Measurements from ENCODE around the gene ANK2. TPM values are rescaled to one million over a fixed set of nuclear protein-coding genes. Genes with fewer than 3 reads are reported as not detected.

Gene ANK2
- total and polyA plus RNA-seq, 2 of the 13 experiments (the other 11 are each of a cell fraction or from before 2014, with no cell fraction given), result 2.7 to 15.1 TPM

DNA sequence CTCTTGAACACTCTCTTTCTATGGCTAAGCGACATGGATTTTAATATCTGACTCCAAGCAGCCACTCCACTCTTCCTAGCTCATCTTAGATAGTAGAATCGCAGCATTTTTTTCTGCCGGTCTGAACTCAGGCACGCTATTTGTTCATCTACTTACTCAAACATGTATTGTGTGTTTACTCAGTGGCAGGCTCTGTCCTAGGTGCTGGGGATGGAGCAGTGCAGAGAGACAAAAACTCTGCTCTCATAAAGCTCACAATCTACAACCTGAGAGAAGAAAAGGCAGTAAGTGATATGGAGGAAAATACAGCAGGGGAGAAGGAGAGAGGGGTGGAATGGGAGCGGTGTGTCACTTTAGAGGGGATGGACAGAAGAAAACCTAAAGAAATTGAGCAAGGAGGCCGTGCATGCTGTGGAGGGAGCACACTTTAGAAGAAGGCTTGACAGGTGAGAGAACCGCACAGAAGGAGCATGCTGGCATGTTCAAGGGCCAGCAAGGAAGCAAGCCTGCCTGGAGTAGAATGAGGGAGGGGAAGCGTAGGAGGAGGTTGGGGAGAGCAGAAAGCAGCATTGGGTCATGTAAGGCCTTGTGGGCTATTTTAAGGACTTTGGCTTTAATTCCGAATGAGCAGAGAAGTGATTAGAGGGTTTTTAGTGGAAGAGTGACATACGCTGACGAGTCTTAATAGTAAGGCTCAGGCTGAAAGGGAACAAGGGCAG is 132.0 kb downstream of the ANK2 start (continued):
- TF ChIP-seq, protein P1, sequence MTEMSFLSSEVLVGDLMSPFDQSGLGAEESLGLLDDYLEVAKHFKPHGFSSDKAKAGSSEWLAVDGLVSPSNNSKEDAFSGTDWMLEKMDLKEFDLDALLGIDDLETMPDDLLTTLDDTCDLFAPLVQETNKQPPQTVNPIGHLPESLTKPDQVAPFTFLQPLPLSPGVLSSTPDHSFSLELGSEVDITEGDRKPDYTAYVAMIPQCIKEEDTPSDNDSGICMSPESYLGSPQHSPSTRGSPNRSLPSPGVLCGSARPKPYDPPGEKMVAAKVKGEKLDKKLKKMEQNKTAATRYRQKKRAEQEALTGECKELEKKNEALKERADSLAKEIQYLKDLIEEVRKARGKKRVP (CRISPR knock-in tag; IDR thresholded peaks at IDR 0.05), result no peak
- TF ChIP-seq, protein P2, sequence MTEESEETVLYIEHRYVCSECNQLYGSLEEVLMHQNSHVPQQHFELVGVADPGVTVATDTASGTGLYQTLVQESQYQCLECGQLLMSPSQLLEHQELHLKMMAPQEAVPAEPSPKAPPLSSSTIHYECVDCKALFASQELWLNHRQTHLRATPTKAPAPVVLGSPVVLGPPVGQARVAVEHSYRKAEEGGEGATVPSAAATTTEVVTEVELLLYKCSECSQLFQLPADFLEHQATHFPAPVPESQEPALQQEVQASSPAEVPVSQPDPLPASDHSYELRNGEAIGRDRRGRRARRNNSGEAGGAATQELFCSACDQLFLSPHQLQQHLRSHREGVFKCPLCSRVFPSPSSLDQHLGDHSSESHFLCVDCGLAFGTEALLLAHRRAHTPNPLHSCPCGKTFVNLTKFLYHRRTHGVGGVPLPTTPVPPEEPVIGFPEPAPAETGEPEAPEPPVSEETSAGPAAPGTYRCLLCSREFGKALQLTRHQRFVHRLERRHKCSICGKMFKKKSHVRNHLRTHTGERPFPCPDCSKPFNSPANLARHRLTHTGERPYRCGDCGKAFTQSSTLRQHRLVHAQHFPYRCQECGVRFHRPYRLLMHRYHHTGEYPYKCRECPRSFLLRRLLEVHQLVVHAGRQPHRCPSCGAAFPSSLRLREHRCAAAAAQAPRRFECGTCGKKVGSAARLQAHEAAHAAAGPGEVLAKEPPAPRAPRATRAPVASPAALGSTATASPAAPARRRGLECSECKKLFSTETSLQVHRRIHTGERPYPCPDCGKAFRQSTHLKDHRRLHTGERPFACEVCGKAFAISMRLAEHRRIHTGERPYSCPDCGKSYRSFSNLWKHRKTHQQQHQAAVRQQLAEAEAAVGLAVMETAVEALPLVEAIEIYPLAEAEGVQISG (CRISPR knock-in tag; IDR thresholded peaks at IDR 0.05), result peak; percentile 49; the same call in 1 of the 2 replicates
- TF ChIP-seq MED13 (CRISPR knock-in tag; IDR thresholded peaks at IDR 0.05), result no peak
- TF ChIP-seq, protein P3, sequence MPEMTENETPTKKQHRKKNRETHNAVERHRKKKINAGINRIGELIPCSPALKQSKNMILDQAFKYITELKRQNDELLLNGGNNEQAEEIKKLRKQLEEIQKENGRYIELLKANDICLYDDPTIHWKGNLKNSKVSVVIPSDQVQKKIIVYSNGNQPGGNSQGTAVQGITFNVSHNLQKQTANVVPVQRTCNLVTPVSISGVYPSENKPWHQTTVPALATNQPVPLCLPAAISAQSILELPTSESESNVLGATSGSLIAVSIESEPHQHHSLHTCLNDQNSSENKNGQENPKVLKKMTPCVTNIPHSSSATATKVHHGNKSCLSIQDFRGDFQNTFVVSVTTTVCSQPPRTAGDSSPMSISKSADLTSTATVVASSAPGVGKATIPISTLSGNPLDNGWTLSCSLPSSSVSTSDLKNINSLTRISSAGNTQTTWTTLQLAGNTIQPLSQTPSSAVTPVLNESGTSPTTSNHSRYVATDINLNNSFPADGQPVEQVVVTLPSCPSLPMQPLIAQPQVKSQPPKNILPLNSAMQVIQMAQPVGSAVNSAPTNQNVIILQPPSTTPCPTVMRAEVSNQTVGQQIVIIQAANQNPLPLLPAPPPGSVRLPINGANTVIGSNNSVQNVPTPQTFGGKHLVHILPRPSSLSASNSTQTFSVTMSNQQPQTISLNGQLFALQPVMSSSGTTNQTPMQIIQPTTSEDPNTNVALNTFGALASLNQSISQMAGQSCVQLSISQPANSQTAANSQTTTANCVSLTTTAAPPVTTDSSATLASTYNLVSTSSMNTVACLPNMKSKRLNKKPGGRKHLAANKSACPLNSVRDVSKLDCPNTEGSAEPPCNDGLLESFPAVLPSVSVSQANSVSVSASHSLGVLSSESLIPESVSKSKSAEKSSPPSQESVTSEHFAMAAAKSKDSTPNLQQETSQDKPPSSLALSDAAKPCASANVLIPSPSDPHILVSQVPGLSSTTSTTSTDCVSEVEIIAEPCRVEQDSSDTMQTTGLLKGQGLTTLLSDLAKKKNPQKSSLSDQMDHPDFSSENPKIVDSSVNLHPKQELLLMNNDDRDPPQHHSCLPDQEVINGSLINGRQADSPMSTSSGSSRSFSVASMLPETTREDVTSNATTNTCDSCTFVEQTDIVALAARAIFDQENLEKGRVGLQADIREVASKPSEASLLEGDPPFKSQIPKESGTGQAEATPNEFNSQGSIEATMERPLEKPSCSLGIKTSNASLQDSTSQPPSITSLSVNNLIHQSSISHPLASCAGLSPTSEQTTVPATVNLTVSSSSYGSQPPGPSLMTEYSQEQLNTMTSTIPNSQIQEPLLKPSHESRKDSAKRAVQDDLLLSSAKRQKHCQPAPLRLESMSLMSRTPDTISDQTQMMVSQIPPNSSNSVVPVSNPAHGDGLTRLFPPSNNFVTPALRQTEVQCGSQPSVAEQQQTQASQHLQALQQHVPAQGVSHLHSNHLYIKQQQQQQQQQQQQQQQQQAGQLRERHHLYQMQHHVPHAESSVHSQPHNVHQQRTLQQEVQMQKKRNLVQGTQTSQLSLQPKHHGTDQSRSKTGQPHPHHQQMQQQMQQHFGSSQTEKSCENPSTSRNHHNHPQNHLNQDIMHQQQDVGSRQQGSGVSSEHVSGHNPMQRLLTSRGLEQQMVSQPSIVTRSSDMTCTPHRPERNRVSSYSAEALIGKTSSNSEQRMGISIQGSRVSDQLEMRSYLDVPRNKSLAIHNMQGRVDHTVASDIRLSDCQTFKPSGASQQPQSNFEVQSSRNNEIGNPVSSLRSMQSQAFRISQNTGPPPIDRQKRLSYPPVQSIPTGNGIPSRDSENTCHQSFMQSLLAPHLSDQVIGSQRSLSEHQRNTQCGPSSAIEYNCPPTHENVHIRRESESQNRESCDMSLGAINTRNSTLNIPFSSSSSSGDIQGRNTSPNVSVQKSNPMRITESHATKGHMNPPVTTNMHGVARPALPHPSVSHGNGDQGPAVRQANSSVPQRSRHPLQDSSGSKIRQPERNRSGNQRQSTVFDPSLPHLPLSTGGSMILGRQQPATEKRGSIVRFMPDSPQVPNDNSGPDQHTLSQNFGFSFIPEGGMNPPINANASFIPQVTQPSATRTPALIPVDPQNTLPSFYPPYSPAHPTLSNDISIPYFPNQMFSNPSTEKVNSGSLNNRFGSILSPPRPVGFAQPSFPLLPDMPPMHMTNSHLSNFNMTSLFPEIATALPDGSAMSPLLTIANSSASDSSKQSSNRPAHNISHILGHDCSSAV (CRISPR knock-in tag; IDR thresholded peaks at IDR 0.05; ENCODE audit: borderline replicate concordance), result no peak
- no peak for TF ChIP-seq U2AF1 (optimal IDR thresholded peaks at IDR 0.05; ENCODE audit: low read depth, low read length)
- no peak for TF ChIP-seq SYNCRIP (IDR thresholded peaks at IDR 0.05; ENCODE audit: insufficient read depth, low read depth, low read length)
- peak; percentile 77; the same call in 1 of the 2 replicates for TF ChIP-seq ZNF12 (CRISPR knock-in tag; IDR thresholded peaks at IDR 0.05)
- peak; percentile 99 for TF ChIP-seq MIER2 (CRISPR knock-in tag; IDR thresholded peaks at IDR 0.05)
- TF ChIP-seq, protein P4, sequence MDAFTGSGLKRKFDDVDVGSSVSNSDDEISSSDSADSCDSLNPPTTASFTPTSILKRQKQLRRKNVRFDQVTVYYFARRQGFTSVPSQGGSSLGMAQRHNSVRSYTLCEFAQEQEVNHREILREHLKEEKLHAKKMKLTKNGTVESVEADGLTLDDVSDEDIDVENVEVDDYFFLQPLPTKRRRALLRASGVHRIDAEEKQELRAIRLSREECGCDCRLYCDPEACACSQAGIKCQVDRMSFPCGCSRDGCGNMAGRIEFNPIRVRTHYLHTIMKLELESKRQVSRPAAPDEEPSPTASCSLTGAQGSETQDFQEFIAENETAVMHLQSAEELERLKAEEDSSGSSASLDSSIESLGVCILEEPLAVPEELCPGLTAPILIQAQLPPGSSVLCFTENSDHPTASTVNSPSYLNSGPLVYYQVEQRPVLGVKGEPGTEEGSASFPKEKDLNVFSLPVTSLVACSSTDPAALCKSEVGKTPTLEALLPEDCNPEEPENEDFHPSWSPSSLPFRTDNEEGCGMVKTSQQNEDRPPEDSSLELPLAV (CRISPR knock-in tag; conservative IDR thresholded peaks at IDR 0.05; ENCODE audit: low read depth), result no peak
- TF ChIP-seq, protein P5, sequence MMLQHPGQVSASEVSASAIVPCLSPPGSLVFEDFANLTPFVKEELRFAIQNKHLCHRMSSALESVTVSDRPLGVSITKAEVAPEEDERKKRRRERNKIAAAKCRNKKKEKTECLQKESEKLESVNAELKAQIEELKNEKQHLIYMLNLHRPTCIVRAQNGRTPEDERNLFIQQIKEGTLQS (CRISPR knock-in tag; IDR thresholded peaks at IDR 0.05), result no peak
- no peak for TF ChIP-seq ZNF629 (CRISPR knock-in tag; conservative IDR thresholded peaks at IDR 0.05)
- no peak for TF ChIP-seq SAFB2 (CRISPR knock-in tag; IDR thresholded peaks at IDR 0.05; ENCODE audit: borderline replicate concordance, low read depth)
- 0 out of 2 replicates have a peak, but pooled peaks have one; percentile 74 for TF ChIP-seq TGIF2 (CRISPR knock-in tag; IDR thresholded peaks at IDR 0.05)
- TF ChIP-seq MYNN (CRISPR knock-in tag; IDR thresholded peaks at IDR 0.05; ENCODE audit: low read depth), result no peak
- no peak for TF ChIP-seq ZNF251 (CRISPR knock-in tag; IDR thresholded peaks at IDR 0.05)
